Smooth muscle cell of the brain vasculature (primary cell): ENCODE measurements around the gene MYCBP.
A peak's percentile ranks its signal among the peaks of the same experiment; 100 is the strongest.
"Not testable (repeated sequence)": the region's sequence is repeated elsewhere in the genome, so short reads cannot be mapped to it uniquely, and the experiment has no call there.

Experiments used
- DNase-seq: peaks from one replicate; pipeline ENCODE4 v3.0.0-alpha.2; 2012; ENCODE audit warnings: low read depth, low spot score

Gene MYCBP

GRCh38 chr1:38867208-38867607, 5.9 kb downstream of the MYCBP start:
- DNase-seq = no peak

GRCh38 chr1:38865112-38865715, 7.9 kb downstream of the MYCBP start:
- DNase-seq = no peak

GRCh38 chr1:38860454-38860795, 12.7 kb downstream of the MYCBP start:
- no peak for DNase-seq

- DNase-seq = peak; percentile 96
Measured at GRCh38 chr1:38859561-38860453, 13.3 kb downstream of the MYCBP start, which contains the start of gene RRAGC. RRAGC (minus strand) TSS chr1:38859772; CDS start chr1:38859646, 126 bp downstream.

GRCh38 chr1:38858833-38859560, 14.2 kb downstream of the MYCBP start:
- no peak for DNase-seq

- DNase-seq = no peak
Measured at GRCh38 chr1:38852780-38853179, 20.4 kb downstream of the MYCBP start.

GRCh38 chr1:38848071-38848470, 25.1 kb downstream of the MYCBP start:
- DNase-seq = no peak

- DNase-seq = no peak
Measured at GRCh38 chr1:38846210-38846609, 26.9 kb downstream of the MYCBP start.

- DNase-seq = not testable (repeated sequence)
Measured at GRCh38 chr1:38845088-38845487, 28.1 kb downstream of the MYCBP start.

- no peak for DNase-seq
Measured at GRCh38 chr1:38840281-38840680, 32.9 kb downstream of the MYCBP start.

- no peak for DNase-seq
Measured at GRCh38 chr1:38839363-38839762, 33.8 kb downstream of the MYCBP start.

- DNase-seq = not testable (repeated sequence)
Measured at GRCh38 chr1:38836316-38836715, 36.8 kb downstream of the MYCBP start.

GRCh38 chr1:38834937-38835827, 38.0 kb downstream of the MYCBP start:
- peak; percentile 60 for DNase-seq

GRCh38 chr1:38834221-38834782, 38.8 kb downstream of the MYCBP start:
- no peak for DNase-seq

- no peak for DNase-seq
Measured at GRCh38 chr1:38833146-38833545, 40.0 kb downstream of the MYCBP start.

GRCh38 chr1:38832370-38832734, 40.8 kb downstream of the MYCBP start:
- DNase-seq = no peak

GRCh38 chr1:38831731-38832369, 41.3 kb downstream of the MYCBP start:
- DNase-seq = no peak

- DNase-seq = no peak
Measured at GRCh38 chr1:38829368-38829767, 43.8 kb downstream of the MYCBP start.

GRCh38 chr1:38827318-38827717, 45.8 kb downstream of the MYCBP start:
- no peak for DNase-seq

- DNase-seq = no peak
Measured at GRCh38 chr1:38826886-38827285, 46.3 kb downstream of the MYCBP start.

- no peak for DNase-seq
Measured at GRCh38 chr1:38826262-38826661, 46.9 kb downstream of the MYCBP start.
